Kidney (tissue), 14 donors: ENCODE results near the gene CLEC10A. TPM values are rescaled to one million over a fixed set of nuclear protein-coding genes. Genes with fewer than 3 reads are reported as not detected.

Experiments used
- DNase-seq, 5 donors: peaks; one replicate each; pipeline ENCODE4 v3.0.0-alpha.2; 2013 to 2020
- FAIRE-seq: peaks from 2 replicates; lab custom pipeline; 2012; peaks lifted over from hg19 to GRCh38; lab: Jason Lieb, UNC
- H3K27ac ChIP-seq, 2 donors: one replicate each; pipeline ENCODE4 v1.7.0; 2013; ENCODE audit warnings: low read depth in 2 of 2, low read length in 2 of 2, inconsistent platforms in 1 of 2
- H3K27me3 ChIP-seq: one replicate; pipeline ENCODE4 v1.7.1; 2013; ENCODE audit warnings: low read length, inconsistent platforms; ENCODE audit not compliant: control insufficient read depth, insufficient read depth
- H3K36me3 ChIP-seq, 3 donors: one replicate each; pipeline versions ENCODE4 v1.7.0 to v1.7.1; 2013; ENCODE audit warnings: low read length in 3 of 3, control low read depth in 1 of 3, inconsistent platforms in 1 of 3; ENCODE audit not compliant: insufficient read depth in 3 of 3, control insufficient read depth in 2 of 3
- H3K4me1 ChIP-seq, 3 donors: one replicate each; pipeline versions ENCODE4 v1.7.0 to v1.7.1; 2013; ENCODE audit warnings: low read length in 3 of 3, inconsistent platforms in 1 of 3, low read depth in 1 of 3; ENCODE audit not compliant: control insufficient read depth in 2 of 3, insufficient read depth in 2 of 3
- H3K4me3 ChIP-seq, 3 donors: one replicate each; pipeline versions ENCODE4 v1.7.0 to v1.8.1; 2013; ENCODE audit warnings: low read length in 3 of 3, control low read depth in 1 of 3, inconsistent platforms in 1 of 3
- H3K9ac ChIP-seq, 3 donors: one replicate each; pipeline versions ENCODE4 v1.7.0 to v1.7.1; 2013; ENCODE audit warnings: low read length in 3 of 3, control low read depth in 1 of 3, inconsistent platforms in 1 of 3
- H3K9me3 ChIP-seq, 3 donors: one replicate each; pipeline versions ENCODE4 v1.7.0 to v1.7.1; 2013; ENCODE audit warnings: low read length in 3 of 3, control low read depth in 1 of 3, inconsistent platforms in 1 of 3; ENCODE audit not compliant: control insufficient read depth in 2 of 3, insufficient read depth in 1 of 3
- intact Hi-C: fragments of 100-400 bp; cut with DNase I; formaldehyde crosslinking; loops from one replicate; pipeline ENCODE4 v1.11.1; 2022
- polyA plus RNA-seq: library from polyadenylated mRNA; stranded (reverse); fragments of 350-450 nt; fragmentation: Illumina TruSeq; extraction: RNeasy Lipid Tissue Mini Kit (QIAGEN cat#74804); gene quantifications from one replicate; pipeline ENCODE4 v1.2.3, GENCODE V29; 2014; ENCODE audit warnings: low read depth, low replicate concordance; ENCODE audit not compliant: insufficient read depth
- total RNA-seq: library from RNA; stranded (reverse); fragmentation: NEBNext Ultra II Directional; extraction: Animal tissue kit (Norgen Biotek cat#: 25700); gene quantifications from one replicate; pipeline ENCODE4 v1.2.1, GENCODE V29; 2021
- TF ChIP-seq, protein P1 (sequence below): IDR thresholded peaks from 3 replicates; pipeline ENCODE4 v1.5.1; 2012; ENCODE audit warnings: mild to moderate bottlenecking, moderate library complexity, borderline replicate concordance; ENCODE audit not compliant: insufficient read depth; ENCODE audit errors: extremely low read depth
- donor health status: control.
- donor health status: control.
- donor health status: control.
- donor health status: control.
- donor health status: control.
- donor health status: DM: yes; HTN: yes; CAD: no.
- donor health status: Normal renal cell carcinoma (clear cell type).

CLEC10A gene
- total and polyA plus RNA-seq, 2 donors from 2014 or later, result 1.5 to 16.1 TPM

DNA sequence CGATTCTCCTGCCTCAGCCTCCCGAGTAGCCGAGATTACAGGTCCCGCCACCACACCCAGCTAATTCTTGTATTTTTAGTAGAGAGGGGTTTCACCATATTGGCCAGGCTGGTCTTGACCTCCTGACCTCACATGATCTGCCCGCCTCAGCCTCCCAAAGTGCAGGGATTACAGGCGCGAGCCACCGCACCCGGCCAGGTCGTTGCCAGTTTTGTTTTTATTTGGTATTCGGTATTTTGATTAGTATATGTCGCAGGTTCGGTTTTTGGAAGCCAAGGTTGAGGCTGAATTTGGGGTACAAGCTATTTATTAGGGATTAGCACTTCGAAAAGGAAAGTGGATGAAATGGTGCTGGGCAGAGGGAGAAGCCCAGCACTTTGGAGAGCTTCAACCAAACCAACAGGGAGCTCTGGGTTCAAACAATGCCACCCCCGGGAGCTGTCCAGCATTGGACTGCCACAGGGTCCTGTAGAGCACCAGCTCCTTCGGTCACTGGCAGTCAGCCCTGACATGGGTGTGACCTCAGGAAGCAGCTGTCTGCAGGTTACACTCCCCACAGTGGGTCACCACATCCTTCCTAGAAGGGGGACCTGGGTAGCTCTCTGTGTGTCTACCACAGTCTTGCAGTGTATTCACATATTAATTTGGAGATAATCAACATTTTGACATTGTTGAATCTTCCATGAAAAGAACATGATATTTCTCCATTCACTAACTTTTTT lies 1.5 kb upstream of the CLEC10A start:
- no peaks in the 10 kb centered on the region for H3K36me3 ChIP-seq
- no peak overlapping the region for H3K9ac ChIP-seq
- H3K27me3 ChIP-seq, result no peaks in the 10 kb centered on the region
- FAIRE-seq (no peak), DNase-seq (no peak)
- H3K4me3 ChIP-seq, result no peak overlapping the region
- H3K4me1 ChIP-seq, result no peaks in the 10 kb centered on the region
- TF ChIP-seq, protein P1, sequence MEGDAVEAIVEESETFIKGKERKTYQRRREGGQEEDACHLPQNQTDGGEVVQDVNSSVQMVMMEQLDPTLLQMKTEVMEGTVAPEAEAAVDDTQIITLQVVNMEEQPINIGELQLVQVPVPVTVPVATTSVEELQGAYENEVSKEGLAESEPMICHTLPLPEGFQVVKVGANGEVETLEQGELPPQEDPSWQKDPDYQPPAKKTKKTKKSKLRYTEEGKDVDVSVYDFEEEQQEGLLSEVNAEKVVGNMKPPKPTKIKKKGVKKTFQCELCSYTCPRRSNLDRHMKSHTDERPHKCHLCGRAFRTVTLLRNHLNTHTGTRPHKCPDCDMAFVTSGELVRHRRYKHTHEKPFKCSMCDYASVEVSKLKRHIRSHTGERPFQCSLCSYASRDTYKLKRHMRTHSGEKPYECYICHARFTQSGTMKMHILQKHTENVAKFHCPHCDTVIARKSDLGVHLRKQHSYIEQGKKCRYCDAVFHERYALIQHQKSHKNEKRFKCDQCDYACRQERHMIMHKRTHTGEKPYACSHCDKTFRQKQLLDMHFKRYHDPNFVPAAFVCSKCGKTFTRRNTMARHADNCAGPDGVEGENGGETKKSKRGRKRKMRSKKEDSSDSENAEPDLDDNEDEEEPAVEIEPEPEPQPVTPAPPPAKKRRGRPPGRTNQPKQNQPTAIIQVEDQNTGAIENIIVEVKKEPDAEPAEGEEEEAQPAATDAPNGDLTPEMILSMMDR, result no peak
- no peaks in the 10 kb centered on the region for H3K9me3 ChIP-seq
- intact Hi-C loops, result no loop called here
- H3K27ac ChIP-seq, result no peak overlapping the region

DNA sequence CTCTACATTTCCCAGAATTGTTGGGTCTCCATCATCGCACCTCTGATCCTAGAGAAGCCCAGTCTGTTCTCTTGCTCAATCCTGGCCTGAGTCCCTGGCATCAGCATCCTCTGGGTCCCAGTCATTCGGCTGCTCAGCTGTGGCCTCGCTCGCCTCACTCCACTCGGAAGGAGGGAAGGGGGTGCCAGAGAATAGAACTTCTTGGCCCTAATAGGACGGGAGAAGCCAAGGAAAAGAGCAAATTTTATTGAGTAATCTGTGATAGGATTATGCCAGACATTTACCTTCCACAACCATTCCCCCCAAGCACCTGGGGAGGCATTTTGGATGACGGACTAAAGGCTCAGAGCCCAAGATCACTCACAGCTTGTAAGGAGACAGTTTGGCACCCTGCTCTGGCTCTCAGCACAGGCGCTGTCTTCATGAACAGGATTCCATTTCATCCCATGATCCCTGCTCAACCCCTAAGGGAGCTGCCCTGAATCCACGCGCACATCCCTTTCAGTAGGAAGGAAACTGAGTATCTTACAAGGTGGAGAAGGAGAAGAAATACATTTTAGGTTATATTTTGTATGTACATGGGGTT lies 498 bp upstream of the CLEC10A start:
- Histone ChIP-seq H3K9ac (no peak overlapping the region), H3K27me3 (no peaks in the 10 kb centered on the region), H3K27ac (no peak overlapping the region), H3K4me1 (no peaks in the 10 kb centered on the region), H3K4me3 (no peak overlapping the region), H3K9me3 (no peaks in the 10 kb centered on the region), H3K36me3 (no peaks in the 10 kb centered on the region)
- DNase-seq (no peak), FAIRE-seq (no peak)
- intact Hi-C loops, result no loop called here
- TF ChIP-seq, protein P1, result no peak

DNA sequence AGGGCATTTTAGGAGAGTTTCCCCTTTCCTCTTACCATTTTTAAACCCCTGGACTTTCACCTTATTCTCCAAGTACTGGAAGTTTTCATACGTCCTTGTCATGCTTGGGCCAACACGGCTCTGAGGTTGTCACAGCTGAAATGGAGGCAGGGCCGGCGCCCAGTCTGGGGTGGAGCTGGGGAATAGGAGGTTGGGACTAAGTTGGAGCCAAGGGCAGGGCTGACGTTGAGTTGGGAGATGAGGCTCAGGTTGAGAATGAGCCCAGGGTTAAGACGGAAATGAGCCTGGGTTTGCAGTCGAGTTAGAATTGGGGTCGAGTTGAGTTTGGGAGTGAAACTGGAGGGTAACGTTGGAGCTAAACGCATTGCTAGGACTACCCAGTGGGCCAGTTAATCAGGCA lies 1.3 kb downstream of the CLEC10A start:
- DNase-seq, result no peak
- no peak for FAIRE-seq

More for the DNA sequence above, 1.3 kb downstream of the CLEC10A start:
- H3K4me1 ChIP-seq, result no peaks in the 10 kb centered on the region
- TF ChIP-seq, protein P1, result no peak
- H3K27ac ChIP-seq, result no peak overlapping the region
- H3K4me3 ChIP-seq, result no peak overlapping the region
- H3K9me3 ChIP-seq, result no peaks in the 10 kb centered on the region
- no peaks in the 10 kb centered on the region for H3K27me3 ChIP-seq
- no peak overlapping the region for H3K9ac ChIP-seq
- no peaks in the 10 kb centered on the region for H3K36me3 ChIP-seq
- intact Hi-C loops, result no loop called here
